Gastroesophageal sphincter (tissue), 3 donors: Measurements from ENCODE around the gene ZBTB20.

ENCODE experiments used
- CTCF ChIP-seq, 4 experiments: fragments of 200-600 bp in 2 of 4; fragments of 450-650 bp in 2 of 4; sonication (generic) in 1 of 4; IDR thresholded peaks; one replicate each; pipeline ENCODE4 v1.5.1; 2017 to 2019; ENCODE audit warnings: antibody characterized with exemption in 4 of 4, mild to moderate bottlenecking in 2 of 4, moderate library complexity in 2 of 4
- POLR2A ChIP-seq, 2 donors: fragments of 450-650 bp; IDR thresholded peaks; one replicate each; pipeline ENCODE4 v1.6.1; 2017; ENCODE audit warnings: antibody characterized with exemption in 2 of 2, mild to moderate bottlenecking in 2 of 2, moderate library complexity in 1 of 2
- POLR2AphosphoS5 ChIP-seq: sonication (generic); formaldehyde crosslinking; IDR thresholded peaks from one replicate; pipeline ENCODE4 v1.6.1; 2017; ENCODE audit warnings: antibody characterized with exemption

- TF ChIP-seq CTCF (IDR thresholded peaks at IDR 0.05) = no peak
- TF ChIP-seq POLR2A (IDR thresholded peaks at IDR 0.05) = no peak
- no peak for TF ChIP-seq POLR2AphosphoS5
Measured at GRCh38 chr3:114712728-114713492, 434.2 kb downstream of the ZBTB20 start.
